ENCODE results near the gene CRNN. TPM values are rescaled to one million over a fixed set of nuclear protein-coding genes. Genes with fewer than 3 reads are reported as not detected.

The CRNN gene
- polyA plus RNA-seq, 1 donor from 2014 or later, result not detected

- Histone ChIP-seq H3K9me2 (ENCODE audit: insufficient read depth, low read length) (no peaks in the 10 kb centered on the region), H3F3A (ENCODE audit: insufficient read depth, low read length, poor library complexity, severe bottlenecking) (no peaks in the 10 kb centered on the region), H3K9me3 (ENCODE audit: low read length) (peaks cover 6% of the 10 kb centered on the region), H3K79me2 (replicated peaks; ENCODE audit: insufficient read depth, low read length) (no peaks in the 10 kb centered on the region), H3K4me3 (ENCODE audit: low read length) (no peak overlapping the region), H4K20me1 (ENCODE audit: insufficient read depth) (no peaks in the 10 kb centered on the region), H3K4me2 (ENCODE audit: low read length) (no peak overlapping the region), H3K27me3 (ENCODE audit: insufficient read depth, low read depth, low read length) (no peaks in the 10 kb centered on the region), H3K27ac (ENCODE audit: low read length) (no peak overlapping the region), H3K9ac (ENCODE audit: low read length) (no peak overlapping the region), H2AFZ (ENCODE audit: low read depth, low read length) (no peak overlapping the region), H3K36me3 (ENCODE audit: insufficient read depth, low read length) (no peaks in the 10 kb centered on the region)
- TF ChIP-seq TAF1 (IDR thresholded peaks at IDR 0.05; ENCODE audit: low read depth), result no peak
- no peak for TF ChIP-seq CTCF (IDR thresholded peaks at IDR 0.05; ENCODE audit: poor library complexity, severe bottlenecking)
- TF ChIP-seq RAD21 (conservative IDR thresholded peaks at IDR 0.05), result no peak
- TF ChIP-seq, protein P1, sequence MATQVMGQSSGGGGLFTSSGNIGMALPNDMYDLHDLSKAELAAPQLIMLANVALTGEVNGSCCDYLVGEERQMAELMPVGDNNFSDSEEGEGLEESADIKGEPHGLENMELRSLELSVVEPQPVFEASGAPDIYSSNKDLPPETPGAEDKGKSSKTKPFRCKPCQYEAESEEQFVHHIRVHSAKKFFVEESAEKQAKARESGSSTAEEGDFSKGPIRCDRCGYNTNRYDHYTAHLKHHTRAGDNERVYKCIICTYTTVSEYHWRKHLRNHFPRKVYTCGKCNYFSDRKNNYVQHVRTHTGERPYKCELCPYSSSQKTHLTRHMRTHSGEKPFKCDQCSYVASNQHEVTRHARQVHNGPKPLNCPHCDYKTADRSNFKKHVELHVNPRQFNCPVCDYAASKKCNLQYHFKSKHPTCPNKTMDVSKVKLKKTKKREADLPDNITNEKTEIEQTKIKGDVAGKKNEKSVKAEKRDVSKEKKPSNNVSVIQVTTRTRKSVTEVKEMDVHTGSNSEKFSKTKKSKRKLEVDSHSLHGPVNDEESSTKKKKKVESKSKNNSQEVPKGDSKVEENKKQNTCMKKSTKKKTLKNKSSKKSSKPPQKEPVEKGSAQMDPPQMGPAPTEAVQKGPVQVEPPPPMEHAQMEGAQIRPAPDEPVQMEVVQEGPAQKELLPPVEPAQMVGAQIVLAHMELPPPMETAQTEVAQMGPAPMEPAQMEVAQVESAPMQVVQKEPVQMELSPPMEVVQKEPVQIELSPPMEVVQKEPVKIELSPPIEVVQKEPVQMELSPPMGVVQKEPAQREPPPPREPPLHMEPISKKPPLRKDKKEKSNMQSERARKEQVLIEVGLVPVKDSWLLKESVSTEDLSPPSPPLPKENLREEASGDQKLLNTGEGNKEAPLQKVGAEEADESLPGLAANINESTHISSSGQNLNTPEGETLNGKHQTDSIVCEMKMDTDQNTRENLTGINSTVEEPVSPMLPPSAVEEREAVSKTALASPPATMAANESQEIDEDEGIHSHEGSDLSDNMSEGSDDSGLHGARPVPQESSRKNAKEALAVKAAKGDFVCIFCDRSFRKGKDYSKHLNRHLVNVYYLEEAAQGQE (IDR thresholded peaks at IDR 0.05; ENCODE audit: borderline replicate concordance), result no peak
- no peak for TF ChIP-seq MXI1 (conservative IDR thresholded peaks at IDR 0.05; ENCODE audit: poor library complexity, severe bottlenecking)
- TF ChIP-seq EP300 (conservative IDR thresholded peaks at IDR 0.05; ENCODE audit: poor library complexity, severe bottlenecking), result no peak
- TF ChIP-seq SMC3 (conservative IDR thresholded peaks at IDR 0.05; ENCODE audit: poor library complexity), result no peak
Observed at GRCh38 chr1:152367436-152367835, 46.6 kb downstream of the CRNN start.

- Histone ChIP-seq H2AFZ (ENCODE audit: low read depth, low read length) (no peak within 1 kb of the TSS), H3K27ac (ENCODE audit: low read length) (no peak within 1 kb of the TSS), H3K9me2 (ENCODE audit: insufficient read depth, low read length) (no peaks in the 10 kb centered on the region), H3K36me3 (ENCODE audit: insufficient read depth, low read length) (no peaks in the 10 kb centered on the region), H3K4me3 (ENCODE audit: low read length) (no peak within 1 kb of the TSS), H3K9ac (ENCODE audit: low read length) (no peak within 1 kb of the TSS), H3K9me3 (ENCODE audit: low read length) (no peaks in the 10 kb centered on the region), H3K27me3 (ENCODE audit: insufficient read depth, low read depth, low read length) (no peaks in the 10 kb centered on the region), H3F3A (ENCODE audit: insufficient read depth, low read length, poor library complexity, severe bottlenecking) (no peaks in the 10 kb centered on the region), H3K79me2 (replicated peaks; ENCODE audit: insufficient read depth, low read length) (no peaks in the 10 kb centered on the region), H3K4me2 (ENCODE audit: low read length) (no peak within 1 kb of the TSS), H4K20me1 (ENCODE audit: insufficient read depth) (no peaks in the 10 kb centered on the region)
- no peak for TF ChIP-seq TAF1 (IDR thresholded peaks at IDR 0.05; ENCODE audit: low read depth)
- TF ChIP-seq POLR2AphosphoS5 (IDR thresholded peaks at IDR 0.05), result no peak
- TF ChIP-seq, protein P1 (IDR thresholded peaks at IDR 0.05; ENCODE audit: borderline replicate concordance), result no peak
- no peak for TF ChIP-seq EP300 (conservative IDR thresholded peaks at IDR 0.05; ENCODE audit: poor library complexity, severe bottlenecking)
- no peak for TF ChIP-seq CTCF (IDR thresholded peaks at IDR 0.05; ENCODE audit: poor library complexity, severe bottlenecking)
- no peak for TF ChIP-seq MXI1 (conservative IDR thresholded peaks at IDR 0.05; ENCODE audit: poor library complexity, severe bottlenecking)
- TF ChIP-seq RAD21 (conservative IDR thresholded peaks at IDR 0.05), result no peak
- no peak for TF ChIP-seq EZH2 (IDR thresholded peaks at IDR 0.05; ENCODE audit: borderline replicate concordance, insufficient read depth, low read length, poor library complexity, severe bottlenecking)
- TF ChIP-seq SMC3 (conservative IDR thresholded peaks at IDR 0.05; ENCODE audit: poor library complexity), result no peak
Observed at GRCh38 chr1:152359906-152360305, 54.2 kb downstream of the CRNN start, which contains the start of gene FLG2. Gene FLG2 (minus strand): TSS chr1:152360006. CDS start chr1:152358884, 1,122 bp downstream.

Measured in neural cell (in vitro differentiated cells).